Peyer's patch (tissue), 4 donors: ENCODE data around the gene GLI3. TPM values are rescaled to one million over a fixed set of nuclear protein-coding genes. Genes with fewer than 3 reads are reported as not detected.
A peak's percentile ranks its signal among the peaks of the same experiment; 100 is the strongest.

ENCODE experiments used
- DNase-seq, 3 donors: peaks; one replicate each; pipeline ENCODE4 v3.0.0-alpha.2; 2017 to 2019
- H3K27ac ChIP-seq, 4 donors: fragments of 200-600 bp; sonication (generic); one replicate each; pipeline ENCODE4 v1.5.1; 2016 to 2019
- H3K27me3 ChIP-seq, 2 donors: fragments of 200-600 bp; sonication (generic); one replicate each; pipeline ENCODE4 v1.5.1; 2019
- H3K36me3 ChIP-seq, 3 donors: fragments of 200-600 bp; sonication (generic); one replicate each; pipeline ENCODE4 v1.5.1; 2016 to 2019
- H3K4me1 ChIP-seq, 4 donors: fragments of 200-600 bp; sonication (generic); one replicate each; pipeline ENCODE4 v1.5.1; 2016 to 2019
- H3K4me3 ChIP-seq, 4 donors: fragments of 200-600 bp; sonication (generic); 1 replicate in 3 of 4; 2 replicates in 1 of 4; pipeline ENCODE4 v1.5.1; 2016 to 2019; ENCODE audit warnings: mild to moderate bottlenecking in 1 of 4
- H3K9me3 ChIP-seq, 4 donors: fragments of 200-600 bp; sonication (generic); one replicate each; pipeline ENCODE4 v1.5.1; 2016 to 2019; ENCODE audit warnings: mild to moderate bottlenecking in 1 of 4
- POLR2A ChIP-seq, 2 donors: fragments of 450-650 bp; IDR thresholded peaks; one replicate each; pipeline ENCODE4 v1.5.1; 2017; ENCODE audit warnings: antibody characterized with exemption in 2 of 2, mild to moderate bottlenecking in 2 of 2, moderate library complexity in 2 of 2
- total RNA-seq, 4 donors: library from RNA; depleted of rRNA; stranded (reverse); fragments of >200 nt; gene quantifications; one replicate each; pipeline ENCODE4 v1.1.0, GENCODE V29; 2016
- TF ChIP-seq, protein P1 (sequence below), 6 experiments: fragments of 450-650 bp in 4 of 6; fragments of 200-600 bp in 2 of 6; sonication (generic) in 1 of 6; IDR thresholded peaks; one replicate each; pipeline ENCODE4 v1.5.1; 2017 to 2019; ENCODE audit warnings: antibody characterized with exemption in 6 of 6, mild to moderate bottlenecking in 3 of 6, moderate library complexity in 1 of 6

Gene GLI3
- total RNA-seq, 4 donors from 2014 or later: 0.53 to 30.5 (median 3.1) TPM

DNA sequence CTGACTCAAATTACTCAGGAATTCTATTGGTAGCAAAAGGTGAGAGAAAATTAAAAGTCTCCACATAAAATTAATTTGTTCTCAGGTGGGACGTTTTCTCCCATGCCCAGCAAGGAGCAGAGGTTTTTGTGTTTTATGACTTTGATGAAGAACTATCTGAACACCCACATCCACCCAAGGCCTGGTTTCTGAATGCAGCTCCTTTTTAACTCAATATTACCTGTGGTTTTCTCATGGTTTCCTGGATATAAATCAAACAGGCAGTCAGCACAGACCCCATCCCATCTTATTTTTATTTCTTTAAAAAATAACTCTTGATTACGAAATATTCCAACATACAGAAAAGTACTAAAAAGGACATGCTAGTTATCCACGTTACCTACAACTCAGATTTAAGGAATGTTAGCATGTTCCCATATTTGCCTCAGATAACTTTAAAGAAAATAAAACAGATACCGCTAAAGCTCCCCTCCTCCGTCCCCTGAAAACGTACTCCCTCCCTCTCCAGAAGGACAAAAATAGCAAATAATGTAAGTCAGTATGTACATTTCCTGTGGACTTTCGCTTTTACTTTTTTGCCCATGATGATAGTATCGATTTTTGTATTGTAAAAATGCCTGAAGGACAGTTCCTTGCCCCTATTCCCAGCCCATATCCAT, 43.4 kb downstream of the GLI3 start:
- Histone ChIP-seq H3K9me3 (no peaks in the 10 kb centered on the region), H3K4me3 (no peak overlapping the region), H3K27me3 (no peaks in the 10 kb centered on the region), H3K36me3 (no peaks in the 10 kb centered on the region), H3K4me1 (peaks cover 0 to 7% (median 0%) of the 10 kb centered on the region in 4 donors), H3K27ac (no peak overlapping the region)
- TF ChIP-seq, protein P1, sequence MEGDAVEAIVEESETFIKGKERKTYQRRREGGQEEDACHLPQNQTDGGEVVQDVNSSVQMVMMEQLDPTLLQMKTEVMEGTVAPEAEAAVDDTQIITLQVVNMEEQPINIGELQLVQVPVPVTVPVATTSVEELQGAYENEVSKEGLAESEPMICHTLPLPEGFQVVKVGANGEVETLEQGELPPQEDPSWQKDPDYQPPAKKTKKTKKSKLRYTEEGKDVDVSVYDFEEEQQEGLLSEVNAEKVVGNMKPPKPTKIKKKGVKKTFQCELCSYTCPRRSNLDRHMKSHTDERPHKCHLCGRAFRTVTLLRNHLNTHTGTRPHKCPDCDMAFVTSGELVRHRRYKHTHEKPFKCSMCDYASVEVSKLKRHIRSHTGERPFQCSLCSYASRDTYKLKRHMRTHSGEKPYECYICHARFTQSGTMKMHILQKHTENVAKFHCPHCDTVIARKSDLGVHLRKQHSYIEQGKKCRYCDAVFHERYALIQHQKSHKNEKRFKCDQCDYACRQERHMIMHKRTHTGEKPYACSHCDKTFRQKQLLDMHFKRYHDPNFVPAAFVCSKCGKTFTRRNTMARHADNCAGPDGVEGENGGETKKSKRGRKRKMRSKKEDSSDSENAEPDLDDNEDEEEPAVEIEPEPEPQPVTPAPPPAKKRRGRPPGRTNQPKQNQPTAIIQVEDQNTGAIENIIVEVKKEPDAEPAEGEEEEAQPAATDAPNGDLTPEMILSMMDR (IDR thresholded peaks at IDR 0.05): no peak
- no peak for DNase-seq

DNA sequence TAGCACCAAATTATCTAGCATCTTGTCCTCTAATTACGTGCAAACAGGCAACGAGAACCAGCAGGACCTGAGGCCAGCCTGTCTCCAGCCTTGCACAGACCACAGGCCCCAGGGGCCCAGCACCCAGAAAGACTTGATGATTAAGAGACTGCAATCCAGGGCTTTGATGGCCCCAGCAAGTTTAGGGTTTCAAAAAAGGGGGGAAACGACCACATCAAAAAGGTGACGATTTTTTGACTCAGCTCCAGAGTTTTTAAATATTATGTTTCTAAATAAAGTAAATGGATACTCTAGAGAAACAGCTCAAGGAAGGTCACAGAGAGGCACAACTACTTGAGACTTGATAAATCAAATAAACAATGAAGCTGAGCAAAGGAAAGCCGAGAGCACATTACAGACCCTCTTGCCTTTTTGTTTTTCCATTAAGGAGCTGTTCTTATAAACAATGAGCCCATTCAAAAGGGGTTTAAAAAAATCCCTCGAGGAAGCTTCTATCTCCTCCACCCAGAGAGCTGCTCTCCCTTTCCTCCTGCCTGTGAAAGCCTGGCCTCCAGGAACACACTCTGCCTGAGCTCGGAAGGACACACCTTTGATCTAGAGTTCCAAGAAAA, 44.1 kb downstream of the GLI3 start:
- Histone ChIP-seq H3K36me3 (no peaks in the 10 kb centered on the region), H3K4me3 (no peak overlapping the region), H3K4me1 (peaks cover 0 to 7% (median 0%) of the 10 kb centered on the region in 4 donors), H3K27me3 (no peaks in the 10 kb centered on the region), H3K27ac (no peak overlapping the region), H3K9me3 (no peaks in the 10 kb centered on the region)
- no peak for DNase-seq
- TF ChIP-seq POLR2A (IDR thresholded peaks at IDR 0.05): no peak
- TF ChIP-seq, protein P1 (IDR thresholded peaks at IDR 0.05): no peak

DNA sequence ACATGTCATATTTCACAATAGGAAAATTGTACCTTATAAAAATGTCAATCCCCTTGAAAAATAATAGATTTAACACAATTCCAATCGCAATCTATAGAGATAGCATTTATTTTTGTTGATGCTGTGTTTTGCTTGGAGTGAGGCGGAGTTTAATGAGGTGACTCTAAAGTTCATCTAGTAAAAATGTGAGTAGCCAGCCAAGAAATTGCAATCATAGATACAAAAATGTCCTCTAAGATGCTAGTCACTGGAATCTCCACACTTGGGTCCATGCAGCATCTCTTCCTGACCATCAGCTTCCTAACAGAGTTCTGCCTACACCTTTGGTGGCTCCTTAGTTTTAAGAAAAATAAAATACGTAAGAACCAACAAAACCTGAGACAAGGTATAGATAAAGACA, 44.9 kb downstream of the GLI3 start:
- Histone ChIP-seq H3K4me1 (peaks cover 0 to 7% (median 0%) of the 10 kb centered on the region in 4 donors), H3K4me3 (no peak overlapping the region), H3K36me3 (no peaks in the 10 kb centered on the region), H3K27me3 (no peaks in the 10 kb centered on the region), H3K9me3 (no peaks in the 10 kb centered on the region), H3K27ac (no peak overlapping the region)
- no peak for DNase-seq
- no peak for TF ChIP-seq POLR2A (IDR thresholded peaks at IDR 0.05)
- TF ChIP-seq, protein P1 (IDR thresholded peaks at IDR 0.05): no peak

DNA sequence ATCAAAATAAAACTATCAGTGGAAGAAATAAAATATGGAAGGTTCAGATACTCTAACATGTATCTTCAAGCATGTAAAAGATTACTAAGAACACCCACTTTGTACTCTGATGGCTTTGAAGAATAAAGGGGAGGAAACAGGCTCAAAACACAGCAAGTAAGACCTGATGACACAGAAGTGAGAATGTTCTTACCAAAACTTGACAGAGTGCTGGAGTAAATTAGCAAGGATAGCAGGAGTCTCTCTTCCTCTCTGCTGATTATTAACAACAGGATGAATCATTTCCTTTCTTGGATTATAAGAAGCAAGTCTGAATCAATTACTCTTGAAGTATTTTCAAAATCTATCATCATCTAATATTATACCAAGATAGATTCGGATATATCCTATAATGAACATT, 47.5 kb downstream of the GLI3 start:
- no peaks in the 10 kb centered on the region for H3K9me3 ChIP-seq
- no peak overlapping the region for H3K4me3 ChIP-seq
- no peak for DNase-seq
- TF ChIP-seq, protein P1 (IDR thresholded peaks at IDR 0.05): no peak
- no peak for TF ChIP-seq POLR2A (IDR thresholded peaks at IDR 0.05)
- H3K36me3 ChIP-seq: no peaks in the 10 kb centered on the region
- peaks cover 0 to 7% (median 0%) of the 10 kb centered on the region in 4 donors for H3K4me1 ChIP-seq
- H3K27me3 ChIP-seq: no peaks in the 10 kb centered on the region
- no peak overlapping the region for H3K27ac ChIP-seq

DNA sequence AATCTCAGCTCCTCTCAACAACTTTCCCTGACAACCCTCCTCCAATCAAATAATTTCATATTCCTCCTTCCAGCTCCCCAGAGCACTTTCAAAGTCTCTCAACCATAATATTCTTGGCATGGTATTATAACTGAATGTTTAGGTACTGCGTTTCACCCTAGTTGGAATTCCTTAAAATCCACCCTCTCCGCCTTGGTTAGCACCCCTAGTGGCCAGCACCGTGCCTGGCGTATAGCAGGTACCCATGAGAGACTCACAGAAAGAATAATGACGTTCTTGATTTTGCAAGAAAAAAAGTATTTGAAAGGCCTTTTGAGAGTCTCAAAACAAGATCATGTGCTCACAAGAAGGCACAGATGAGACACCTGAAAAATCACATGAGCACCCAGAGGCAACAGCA, 50.9 kb downstream of the GLI3 start:
- Histone ChIP-seq H3K4me3 (no peak overlapping the region), H3K36me3 (no peaks in the 10 kb centered on the region), H3K4me1 (no peaks in the 10 kb centered on the region), H3K27me3 (no peaks in the 10 kb centered on the region), H3K9me3 (no peaks in the 10 kb centered on the region), H3K27ac (no peak overlapping the region)
- TF ChIP-seq, protein P1 (IDR thresholded peaks at IDR 0.05): peak in 1 of 6 experiments; percentile 17
- TF ChIP-seq POLR2A (IDR thresholded peaks at IDR 0.05): no peak
- no peak for DNase-seq
